BLaER1 treated with 17β-estradiol and CSF1 and Interleukin-3, amounts not matched to agents 10 nM and 100 nM (cell line): ENCODE results near the gene MYOD1.

Experiments used
- H3K27ac ChIP-seq, 11 experiments: shearing (Covaris generic); formaldehyde crosslinking; 2 replicates each; pipeline ENCODE4 v1.8.1; 2022
- H3K27me3 ChIP-seq, 11 experiments: shearing (Covaris generic); formaldehyde crosslinking; 2 replicates each; pipeline ENCODE4 v1.8.1; 2022
- H3K36me3 ChIP-seq, 11 experiments: shearing (Covaris generic); formaldehyde crosslinking; 2 replicates each; pipeline ENCODE4 v1.8.1; 2022
- H3K4me1 ChIP-seq, 10 experiments: shearing (Covaris generic); formaldehyde crosslinking; 2 replicates each; pipeline ENCODE4 v1.8.1; 2022
- H3K4me2 ChIP-seq, 11 experiments: shearing (Covaris generic); formaldehyde crosslinking; 2 replicates each; pipeline ENCODE4 v1.8.1; 2022
- H3K4me3 ChIP-seq, 10 experiments: shearing (Covaris generic); formaldehyde crosslinking; 2 replicates each; pipeline ENCODE4 v1.8.1; 2022
- H3K9ac ChIP-seq, 11 experiments: shearing (Covaris generic); formaldehyde crosslinking; 2 replicates each; pipeline ENCODE4 v1.8.1; 2022
- H3K9me3 ChIP-seq, 11 experiments: shearing (Covaris generic); formaldehyde crosslinking; replicated peaks in 1 of 11; 2 replicates each; pipeline ENCODE4 v1.8.1; 2022
- H4K20me1 ChIP-seq, 11 experiments: shearing (Covaris generic); formaldehyde crosslinking; 2 replicates each; pipeline ENCODE4 v1.8.1; 2022
- Cebpa-rat ChIP-seq, 11 experiments: shearing (Covaris generic); IDR thresholded peaks; 2 replicates each; pipeline ENCODE4 v1.8.1; 2022

Gene MYOD1

DNA sequence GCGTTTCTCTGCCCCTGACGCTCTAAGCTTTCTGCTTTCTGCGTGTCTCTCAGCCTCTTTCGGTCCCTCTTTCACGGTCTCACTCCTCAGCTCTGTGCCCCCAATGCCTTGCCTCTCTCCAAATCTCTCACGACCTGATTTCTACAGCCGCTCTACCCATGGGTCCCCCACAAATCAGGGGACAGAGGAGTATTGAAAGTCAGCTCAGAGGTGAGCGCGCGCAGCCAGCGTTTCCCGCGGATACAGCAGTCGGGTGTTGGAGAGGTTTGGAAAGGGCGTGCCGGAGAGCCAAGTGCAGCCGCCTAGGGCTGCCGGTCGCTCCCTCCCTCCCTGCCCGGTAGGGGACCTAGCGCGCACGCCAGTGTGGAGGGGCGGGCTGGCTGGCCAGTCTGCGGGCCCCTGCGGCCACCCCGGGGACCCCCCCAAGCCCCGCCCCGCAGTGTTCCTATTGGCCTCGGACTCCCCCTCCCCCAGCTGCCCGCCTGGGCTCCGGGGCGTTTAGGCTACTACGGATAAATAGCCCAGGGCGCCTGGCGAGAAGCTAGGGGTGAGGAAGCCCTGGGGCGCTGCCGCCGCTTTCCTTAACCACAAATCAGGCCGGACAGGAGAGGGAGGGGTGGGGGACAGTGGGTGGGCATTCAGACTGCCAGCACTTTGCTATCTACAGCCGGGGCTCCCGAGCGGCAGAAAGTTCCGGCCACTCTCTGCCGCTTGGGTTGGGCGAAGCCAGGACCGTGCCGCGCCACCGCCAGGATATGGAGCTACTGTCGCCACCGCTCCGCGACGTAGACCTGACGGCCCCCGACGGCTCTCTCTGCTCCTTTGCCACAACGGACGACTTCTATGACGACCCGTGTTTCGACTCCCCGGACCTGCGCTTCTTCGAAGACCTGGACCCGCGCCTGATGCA, at the start of gene MYOD1:
MYOD1 (plus strand) TSS at position 544 of the 910 bp plus-strand sequence; CDS start at position 756, 212 bp downstream.
- Histone ChIP-seq H4K20me1 (peaks cover 0 to 14% (median 0%) of the 10 kb centered on the region in 11 experiments; a peak in 3 of 22 replicates), H3K4me2 (peak within 1 kb of the TSS in 1 of 11 experiments; percentile 74; a peak in 2 of 22 replicates), H3K4me3 (0 out of 20 replicates have a peak within 1 kb of the TSS, but pooled peaks of 1 of the 10 experiments have one; percentile 32), H3K36me3 (no peaks in the 10 kb centered on the region), H3K4me1 (peaks cover 0 to 15% (median 0%) of the 10 kb centered on the region in 10 experiments; a peak in 4 of 20 replicates), H3K27ac (no peak within 1 kb of the TSS), H3K9me3 (peaks cover 0 to 22% (median 12%) of the 10 kb centered on the region in 11 experiments; a peak in 15 of 22 replicates), H3K27me3 (peaks cover 35 to 67% (median 59%) of the 10 kb centered on the region in 11 experiments), H3K9ac (no peak within 1 kb of the TSS)
- no peak for TF ChIP-seq Cebpa-rat (IDR thresholded peaks at IDR 0.05)

DNA sequence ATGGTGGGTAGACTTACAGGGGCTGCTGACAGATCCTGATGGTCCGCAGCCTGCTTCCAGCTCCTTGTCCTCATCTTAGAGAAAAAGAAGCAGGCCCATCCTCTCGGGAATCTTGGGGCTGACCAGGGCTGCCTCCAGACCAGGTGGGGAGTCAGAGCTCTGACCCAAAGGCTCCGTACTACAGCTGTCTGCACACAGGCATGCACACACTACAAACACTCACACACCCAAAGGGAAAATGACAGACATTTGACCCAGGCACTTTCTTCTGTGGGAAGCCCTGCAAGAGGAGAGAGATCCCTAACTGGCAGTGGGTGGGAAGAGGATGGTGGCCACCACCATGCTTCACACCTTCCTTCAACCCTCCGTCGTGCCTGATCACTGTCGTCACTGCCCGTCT, 46.9 kb upstream of the MYOD1 start:
- Histone ChIP-seq H4K20me1 (no peaks in the 10 kb centered on the region), H3K27me3 (no peaks in the 10 kb centered on the region), H3K27ac (no peak overlapping the region), H3K9ac (no peak overlapping the region), H3K36me3 (no peaks in the 10 kb centered on the region; a peak in 1 of 22 replicates), H3K4me3 (no peak overlapping the region), H3K4me1 (no peaks in the 10 kb centered on the region), H3K9me3 (peaks cover 20 to 29% (median 27%) of the 10 kb centered on the region in 11 experiments), H3K4me2 (no peak overlapping the region)
- no peak for TF ChIP-seq Cebpa-rat (IDR thresholded peaks at IDR 0.05)

DNA sequence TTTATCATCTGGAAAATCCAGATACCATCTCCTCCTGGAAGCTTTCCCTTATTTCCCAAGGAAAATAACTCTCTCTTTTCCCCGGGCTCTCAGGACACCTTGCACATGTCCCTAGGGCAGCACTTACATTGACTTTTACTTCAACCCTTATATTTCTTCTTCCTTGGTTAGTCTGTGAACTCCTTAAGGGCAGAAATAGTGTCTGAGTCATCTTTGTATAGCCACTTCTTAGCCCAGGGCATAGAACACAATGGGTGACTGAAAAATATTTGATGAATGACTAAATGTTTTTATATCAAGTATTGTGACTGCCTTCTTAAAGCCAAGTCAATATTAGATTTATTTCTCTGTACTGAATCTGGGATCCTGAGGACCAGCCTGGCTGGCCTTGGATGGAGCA, 45.4 kb upstream of the MYOD1 start:
- no peak overlapping the region for H3K9ac ChIP-seq
- no peak for TF ChIP-seq Cebpa-rat (IDR thresholded peaks at IDR 0.05)

DNA sequence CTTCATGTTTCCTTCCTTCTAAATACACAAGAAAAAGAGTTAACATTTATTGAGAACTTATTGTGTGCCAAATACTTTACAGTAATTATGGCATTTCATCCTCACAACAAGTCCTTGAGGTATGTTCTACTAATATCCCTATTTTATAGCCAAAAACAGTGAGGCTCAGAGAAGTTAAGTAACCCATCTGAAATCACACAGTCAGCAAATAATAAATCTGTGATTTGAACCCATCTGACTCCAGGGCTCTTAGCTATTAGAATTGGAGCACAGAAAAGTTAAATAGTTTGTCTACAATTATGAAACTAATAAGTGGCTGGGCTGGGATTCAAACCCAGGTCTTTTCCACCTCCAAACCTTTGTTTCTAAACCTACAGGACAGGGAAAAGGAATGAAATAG, 36.5 kb upstream of the MYOD1 start:
- Histone ChIP-seq H3K9me3 (peaks cover 2 to 9% (median 6%) of the 10 kb centered on the region in 11 experiments; a peak in 19 of 22 replicates), H3K36me3 (no peaks in the 10 kb centered on the region), H3K4me1 (no peaks in the 10 kb centered on the region), H3K27ac (no peak overlapping the region), H3K4me2 (no peak overlapping the region), H3K27me3 (no peaks in the 10 kb centered on the region), H3K9ac (no peak overlapping the region), H4K20me1 (no peaks in the 10 kb centered on the region), H3K4me3 (no peak overlapping the region)
- no peak for TF ChIP-seq Cebpa-rat (IDR thresholded peaks at IDR 0.05)

More for the DNA sequence above, 45.4 kb upstream of the MYOD1 start:
- Histone ChIP-seq H3K27me3 (no peaks in the 10 kb centered on the region), H3K4me2 (no peak overlapping the region), H3K9me3 (peaks cover 30 to 42% (median 34%) of the 10 kb centered on the region in 11 experiments), H3K4me3 (no peak overlapping the region), H3K27ac (no peak overlapping the region), H3K36me3 (no peaks in the 10 kb centered on the region; a peak in 1 of 22 replicates), H4K20me1 (no peaks in the 10 kb centered on the region), H3K4me1 (no peaks in the 10 kb centered on the region)

DNA sequence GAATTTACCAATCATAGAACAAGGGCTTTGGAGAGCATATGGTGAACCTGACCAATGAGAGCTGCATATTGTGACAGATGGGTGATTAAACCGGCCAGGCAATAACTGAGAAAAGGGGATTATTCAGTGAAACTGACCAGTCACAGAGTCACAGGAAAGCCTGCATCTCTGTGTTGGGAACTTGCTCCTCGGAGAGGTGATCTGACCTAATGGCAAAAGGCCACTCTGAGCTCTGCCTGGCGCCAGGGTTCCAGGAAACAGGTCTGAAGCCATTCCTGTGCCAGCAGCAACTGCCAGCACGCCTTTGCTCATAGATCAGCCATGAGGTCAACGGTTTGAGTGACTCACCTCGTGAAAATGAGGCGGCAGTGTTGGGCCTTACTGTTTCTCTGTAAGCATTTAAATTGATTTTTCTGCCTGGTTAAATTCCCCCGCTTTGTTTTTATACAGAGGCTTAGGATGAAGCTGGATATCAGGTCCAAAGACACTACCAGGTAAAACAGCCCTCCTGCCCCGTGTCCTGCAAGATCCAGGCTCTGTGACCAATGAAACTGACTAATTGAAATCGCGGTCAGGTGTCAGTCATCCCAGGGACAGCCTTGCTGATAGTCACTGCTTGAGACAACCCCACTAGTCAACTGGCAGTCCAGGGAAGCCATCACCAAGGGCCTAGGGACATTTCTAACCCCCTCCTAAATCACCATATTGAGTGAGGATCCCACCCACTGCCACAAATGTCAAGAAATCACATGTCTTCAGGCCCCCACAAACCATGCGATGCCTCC, 35.8 kb upstream of the MYOD1 start:
- Histone ChIP-seq H3K27me3 (no peaks in the 10 kb centered on the region), H4K20me1 (no peaks in the 10 kb centered on the region), H3K4me2 (no peak overlapping the region), H3K9me3 (peaks cover 0 to 7% (median 0%) of the 10 kb centered on the region in 11 experiments; a peak in 3 of 22 replicates), H3K4me3 (no peak overlapping the region), H3K4me1 (no peaks in the 10 kb centered on the region), H3K9ac (no peak overlapping the region), H3K27ac (no peak overlapping the region), H3K36me3 (no peaks in the 10 kb centered on the region)
- no peak for TF ChIP-seq Cebpa-rat (IDR thresholded peaks at IDR 0.05)

DNA sequence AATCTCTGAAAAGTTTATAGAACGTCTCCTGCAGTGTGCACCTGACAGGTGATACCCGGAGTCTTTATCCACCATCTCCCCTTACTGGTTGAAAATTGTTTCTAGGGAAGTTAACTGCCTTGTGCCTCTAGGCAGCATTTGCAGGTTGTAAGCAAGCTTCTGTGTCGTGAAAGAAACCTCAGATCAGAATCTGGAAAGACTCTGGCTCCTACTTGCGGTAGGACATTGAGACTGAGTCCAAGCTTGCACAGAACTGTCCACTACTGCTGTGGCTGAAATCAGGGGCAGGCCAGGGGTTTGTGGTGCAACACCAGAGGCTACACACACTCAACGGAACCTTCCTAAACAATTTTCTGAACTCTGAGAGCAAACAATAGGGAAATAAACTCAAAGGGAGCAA, 34.8 kb upstream of the MYOD1 start:
- Histone ChIP-seq H3K4me3 (no peak overlapping the region), H3K27me3 (no peaks in the 10 kb centered on the region), H4K20me1 (no peaks in the 10 kb centered on the region), H3K36me3 (no peaks in the 10 kb centered on the region), H3K4me1 (no peaks in the 10 kb centered on the region), H3K27ac (no peak overlapping the region), H3K9ac (no peak overlapping the region), H3K4me2 (no peak overlapping the region), H3K9me3 (peaks cover 0 to 7% (median 0%) of the 10 kb centered on the region in 11 experiments; a peak in 1 of 22 replicates)
- no peak for TF ChIP-seq Cebpa-rat (IDR thresholded peaks at IDR 0.05)

DNA sequence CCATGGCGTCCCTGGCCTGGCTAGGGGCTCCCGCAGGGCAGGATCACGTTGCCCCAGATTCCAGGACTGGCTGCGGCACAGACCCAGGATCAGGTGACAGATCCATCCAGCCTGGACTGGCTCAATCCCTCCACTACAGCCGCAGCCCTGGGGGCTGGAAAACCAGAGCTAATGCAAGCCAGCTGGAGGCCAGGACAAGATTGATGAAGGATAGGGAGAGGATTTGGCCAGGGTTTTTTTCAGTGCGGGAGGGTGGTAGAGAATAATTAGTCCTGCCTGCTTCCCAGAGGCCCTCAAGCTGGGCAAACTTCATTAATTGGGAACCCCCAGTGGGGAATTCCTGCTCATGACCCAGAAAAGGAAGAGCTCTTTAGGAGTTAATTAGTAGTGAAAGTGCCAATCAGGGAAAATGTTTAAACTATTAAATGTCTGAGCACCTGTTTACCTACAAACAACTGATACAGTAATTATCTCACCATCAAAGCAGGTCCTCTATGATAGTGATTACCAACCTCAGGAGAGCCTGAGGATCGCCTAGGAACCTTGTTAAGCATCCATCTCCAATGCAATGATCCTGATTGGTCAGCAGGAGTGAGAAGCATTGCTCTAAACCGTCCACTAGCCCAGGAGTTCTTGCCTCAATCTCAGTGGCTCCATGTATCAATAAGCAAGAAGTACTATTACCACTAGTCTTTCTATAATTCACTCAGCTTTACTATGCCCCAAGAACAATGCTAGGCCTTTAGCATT, 33.0 kb upstream of the MYOD1 start:
- no peak overlapping the region for H3K27ac ChIP-seq

DNA sequence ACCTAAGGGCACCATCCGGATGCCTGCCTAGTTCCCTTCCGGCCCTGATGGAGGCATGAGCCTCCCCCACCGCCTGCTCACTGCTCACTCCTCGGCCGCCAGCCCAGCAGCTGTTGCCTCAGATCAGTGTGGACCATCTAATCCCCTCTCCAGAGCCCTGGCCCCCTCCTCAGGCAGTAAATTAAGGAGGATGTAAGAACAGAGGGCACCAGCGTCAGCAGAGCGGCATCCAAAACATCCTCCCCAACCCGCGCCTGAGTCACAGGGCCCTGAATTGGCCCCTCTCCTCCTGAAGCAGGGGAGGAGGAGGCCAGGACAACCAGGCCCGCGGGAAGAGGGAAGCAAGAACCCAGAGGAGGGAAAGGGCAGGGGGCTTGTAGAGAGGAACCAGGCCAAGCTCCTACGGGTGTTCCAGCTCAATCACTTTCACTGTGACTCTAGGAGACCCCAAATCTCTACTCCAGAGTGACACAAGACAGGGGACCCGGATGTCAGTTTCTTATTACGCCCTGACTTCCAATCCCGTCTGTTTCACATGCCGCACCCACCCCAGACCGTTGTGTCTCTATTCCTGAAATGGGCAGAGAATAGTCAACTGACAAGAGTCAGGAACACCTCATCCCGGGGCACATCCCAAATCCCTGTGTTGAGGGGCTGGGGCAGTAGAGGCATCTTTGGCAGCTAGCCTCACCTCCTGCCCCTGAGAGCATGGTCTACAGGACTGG, 31.3 kb upstream of the MYOD1 start:
- Histone ChIP-seq H3K27me3 (no peaks in the 10 kb centered on the region), H3K9ac (no peak overlapping the region), H3K4me1 (peaks cover 0 to 9% (median 5%) of the 10 kb centered on the region in 10 experiments; a peak in 9 of 20 replicates), H4K20me1 (no peaks in the 10 kb centered on the region), H3K27ac (no peak overlapping the region), H3K9me3 (peaks cover 0 to 7% (median 0%) of the 10 kb centered on the region in 11 experiments; a peak in 1 of 22 replicates), H3K4me2 (no peak overlapping the region), H3K36me3 (no peaks in the 10 kb centered on the region), H3K4me3 (no peak overlapping the region)
- no peak for TF ChIP-seq Cebpa-rat (IDR thresholded peaks at IDR 0.05)

More for the DNA sequence above, 33.0 kb upstream of the MYOD1 start:
- H3K9me3 ChIP-seq = peaks cover 0 to 7% (median 0%) of the 10 kb centered on the region in 11 experiments; a peak in 1 of 22 replicates
- H3K36me3 ChIP-seq = no peaks in the 10 kb centered on the region
- TF ChIP-seq Cebpa-rat (IDR thresholded peaks at IDR 0.05) = no peak
- no peaks in the 10 kb centered on the region for H4K20me1 ChIP-seq
- no peak overlapping the region for H3K4me2 ChIP-seq
- no peak overlapping the region for H3K9ac ChIP-seq
- H3K4me3 ChIP-seq = no peak overlapping the region
- H3K27me3 ChIP-seq = no peaks in the 10 kb centered on the region
- H3K4me1 ChIP-seq = no peaks in the 10 kb centered on the region
